Measurements from ENCODE around the gene PDE8A. TPM values are rescaled to one million over a fixed set of nuclear protein-coding genes. Genes with fewer than 3 reads are reported as not detected.

PDE8A gene
- total and polyA plus RNA-seq, 2 donors (not counting 3 experiments of a cell fraction or from before 2014, with no cell fraction given): 21.3 to 45.7 TPM

DNA sequence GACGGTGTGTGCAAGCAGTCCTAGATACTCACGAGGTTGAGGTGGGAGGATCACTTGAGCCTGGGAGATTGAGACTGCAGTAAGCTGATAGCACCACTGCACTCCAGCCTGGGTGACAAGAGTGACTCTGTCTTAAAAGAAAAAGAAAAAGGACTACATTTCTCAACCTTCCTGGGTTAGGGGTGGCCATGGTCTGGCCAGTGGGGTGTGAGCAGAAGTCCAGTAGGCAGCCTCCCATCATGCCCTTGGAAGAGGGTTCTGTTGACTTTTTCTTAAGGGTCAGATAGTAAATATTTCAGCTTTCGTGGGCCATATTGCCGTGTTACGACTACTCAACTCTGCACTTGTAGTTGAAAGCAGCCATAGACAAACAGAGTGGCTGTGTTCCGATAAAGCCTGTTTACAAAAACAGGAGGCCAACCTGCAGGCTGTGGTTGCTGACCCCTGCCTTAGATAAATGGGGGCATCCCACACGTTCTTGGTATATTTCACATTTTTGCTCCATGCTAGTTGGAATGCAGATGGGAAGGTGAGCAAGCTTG lies 31.0 kb upstream of the PDE8A start:
- Histone ChIP-seq H3K4me3 (replicated peaks in 1 of 3; ENCODE audit: insufficient read depth in 1 of 3, low read depth in 1 of 3, low read length in 3 of 3) (no peak overlapping the region), H3K4me1 (ENCODE audit: control insufficient read depth, extremely low read depth, insufficient read depth, low read length) (peaks cover 18% of the 10 kb centered on the region), H3K36me3 (ENCODE audit: control insufficient read depth in 2 of 2, extremely low read depth in 1 of 2, insufficient read depth in 2 of 2, low read length in 2 of 2) (no peaks in the 10 kb centered on the region), H2AFZ (ENCODE audit: low read depth, low read length) (no peak overlapping the region), H3K9ac (replicated peaks; ENCODE audit: extremely low read depth, insufficient read depth, low read length) (no peak overlapping the region), H3K4me2 (ENCODE audit: insufficient read depth, low read length) (no peak overlapping the region), H3K79me2 (ENCODE audit: control insufficient read depth, insufficient read depth, low read length) (no peaks in the 10 kb centered on the region), H3K27ac (ENCODE audit: insufficient read depth, low read depth, low read length) (no peak overlapping the region), H3K9me3 (replicated peaks; ENCODE audit: control insufficient read depth, insufficient read depth, low read length) (no peaks in the 10 kb centered on the region), H4K20me1 (replicated peaks; ENCODE audit: control insufficient read depth, extremely low read depth, insufficient read depth, low read length) (no peaks in the 10 kb centered on the region), H3K27me3 (ENCODE audit: control insufficient read depth in 2 of 2, insufficient read depth in 2 of 2, low read length in 2 of 2) (no peaks in the 10 kb centered on the region), H3K9me1 (replicated peaks; ENCODE audit: control insufficient read depth, extremely low read depth, insufficient read depth, low read length) (no peaks in the 10 kb centered on the region)
- intact Hi-C loops (cut with micrococcal nuclease) (no loop called here), dilution Hi-C loops (cut with MboI; ENCODE audit: extremely low pct_ligation_motif_present, low sequenced_read_pairs) (loop anchor here (25.0 kb wide), 1 partner anchor 113 kb away; no protein-coding TSS in a partner anchor)
- POLR2A ChIA-PET: no interaction called here
- DNase-seq (ENCODE audit: low read depth, low spot score) (no peak), FAIRE-seq (no peak)
- no peak for TF ChIP-seq FOS (IDR thresholded peaks at IDR 0.05; ENCODE audit: borderline replicate concordance, insufficient read depth, low read length)
- no peak for TF ChIP-seq GATA2 (IDR thresholded peaks at IDR 0.05; ENCODE audit: insufficient read depth, insufficient read length, low read depth, low read length)
- TF ChIP-seq, protein P1, sequence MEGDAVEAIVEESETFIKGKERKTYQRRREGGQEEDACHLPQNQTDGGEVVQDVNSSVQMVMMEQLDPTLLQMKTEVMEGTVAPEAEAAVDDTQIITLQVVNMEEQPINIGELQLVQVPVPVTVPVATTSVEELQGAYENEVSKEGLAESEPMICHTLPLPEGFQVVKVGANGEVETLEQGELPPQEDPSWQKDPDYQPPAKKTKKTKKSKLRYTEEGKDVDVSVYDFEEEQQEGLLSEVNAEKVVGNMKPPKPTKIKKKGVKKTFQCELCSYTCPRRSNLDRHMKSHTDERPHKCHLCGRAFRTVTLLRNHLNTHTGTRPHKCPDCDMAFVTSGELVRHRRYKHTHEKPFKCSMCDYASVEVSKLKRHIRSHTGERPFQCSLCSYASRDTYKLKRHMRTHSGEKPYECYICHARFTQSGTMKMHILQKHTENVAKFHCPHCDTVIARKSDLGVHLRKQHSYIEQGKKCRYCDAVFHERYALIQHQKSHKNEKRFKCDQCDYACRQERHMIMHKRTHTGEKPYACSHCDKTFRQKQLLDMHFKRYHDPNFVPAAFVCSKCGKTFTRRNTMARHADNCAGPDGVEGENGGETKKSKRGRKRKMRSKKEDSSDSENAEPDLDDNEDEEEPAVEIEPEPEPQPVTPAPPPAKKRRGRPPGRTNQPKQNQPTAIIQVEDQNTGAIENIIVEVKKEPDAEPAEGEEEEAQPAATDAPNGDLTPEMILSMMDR (IDR thresholded peaks at IDR 0.05; ENCODE audit: extremely low read depth in 1 of 2, insufficient read depth in 1 of 2, low read depth in 1 of 2, low read length in 2 of 2): no peak
- TF ChIP-seq, protein P2, sequence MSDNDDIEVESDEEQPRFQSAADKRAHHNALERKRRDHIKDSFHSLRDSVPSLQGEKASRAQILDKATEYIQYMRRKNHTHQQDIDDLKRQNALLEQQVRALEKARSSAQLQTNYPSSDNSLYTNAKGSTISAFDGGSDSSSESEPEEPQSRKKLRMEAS (IDR thresholded peaks at IDR 0.05; ENCODE audit: insufficient read depth, insufficient read length): no peak
- TF ChIP-seq POLR2AphosphoS5 (IDR thresholded peaks at IDR 0.05; ENCODE audit: insufficient read depth, low read depth, low read length): no peak
- no peak for TF ChIP-seq MYC (IDR thresholded peaks at IDR 0.05; ENCODE audit: low read depth, low read length)
- TF ChIP-seq JUN (IDR thresholded peaks at IDR 0.05; ENCODE audit: borderline replicate concordance, insufficient read depth, insufficient read length, low read depth): no peak
- no peak for TF ChIP-seq EZH2 (IDR thresholded peaks at IDR 0.05; ENCODE audit: borderline replicate concordance, low read depth, low read length, severe bottlenecking)
- no peak for TF ChIP-seq POLR2A (IDR thresholded peaks at IDR 0.05; ENCODE audit: low read depth, low read length)
- BruUV-seq (replicated peaks): no TSS peak
- CTCF ChIA-PET: interaction anchor here (0.7 to 2.2 kb wide), 2 partner anchors 21 to 94 kb away, joined by 3 to 14 read pairs; no protein-coding TSS in a partner anchor
